Neuron (in vitro differentiated cells): ENCODE results near the gene CADPS2.

Experiments
- H2AFZ ChIP-seq: one replicate; pipeline ENCODE4 v1.6.1; 2013; ENCODE audit warnings: low read depth, mild to moderate bottlenecking, inconsistent platforms, low read length, moderate library complexity
- H3K27me3 ChIP-seq: one replicate; pipeline ENCODE4 v1.6.1; 2013; ENCODE audit warnings: low read length; ENCODE audit not compliant: insufficient read depth
- H3K36me3 ChIP-seq: one replicate; pipeline ENCODE4 v1.6.1; 2013; ENCODE audit warnings: low read length; ENCODE audit not compliant: insufficient read depth
- H3K4me1 ChIP-seq: one replicate; pipeline ENCODE4 v1.6.1; 2013; ENCODE audit warnings: low read length; ENCODE audit not compliant: insufficient read depth
- H3K4me3 ChIP-seq: 2 replicates; pipeline ENCODE4 v1.5.1; 2013; ENCODE audit warnings: mild to moderate bottlenecking, low read length, moderate library complexity
- H3K9me3 ChIP-seq: one replicate; pipeline ENCODE4 v1.6.1; 2013; ENCODE audit warnings: low read length

Gene CADPS2

GRCh38 chr7:122752583-122752982 is 133.7 kb downstream of the CADPS2 start:
- Histone ChIP-seq H3K36me3 (no peaks in the 10 kb centered on the region), H3K4me1 (peaks cover 7% of the 10 kb centered on the region), H3K9me3 (no peaks in the 10 kb centered on the region), H3K27me3 (no peaks in the 10 kb centered on the region), H3K4me3 (no peak overlapping the region), H2AFZ (no peak overlapping the region)

- Histone ChIP-seq H2AFZ (no peak overlapping the region), H3K4me3 (no peak overlapping the region), H3K36me3 (no peaks in the 10 kb centered on the region), H3K9me3 (no peaks in the 10 kb centered on the region), H3K4me1 (peaks cover 7% of the 10 kb centered on the region), H3K27me3 (no peaks in the 10 kb centered on the region)
Measured at GRCh38 chr7:122750389-122750788, 135.9 kb downstream of the CADPS2 start.

GRCh38 chr7:122748195-122748594 is 138.1 kb downstream of the CADPS2 start:
- Histone ChIP-seq H3K27me3 (no peaks in the 10 kb centered on the region), H3K36me3 (no peaks in the 10 kb centered on the region), H2AFZ (no peak overlapping the region), H3K9me3 (no peaks in the 10 kb centered on the region), H3K4me3 (no peak overlapping the region), H3K4me1 (peaks cover 10% of the 10 kb centered on the region)

- H3K4me3 ChIP-seq = no peak overlapping the region
- H3K27me3 ChIP-seq = no peaks in the 10 kb centered on the region
- H3K4me1 ChIP-seq = peaks cover 12% of the 10 kb centered on the region
- no peaks in the 10 kb centered on the region for H3K9me3 ChIP-seq
- no peaks in the 10 kb centered on the region for H3K36me3 ChIP-seq
- no peak overlapping the region for H2AFZ ChIP-seq
Measured at GRCh38 chr7:122746948-122747347, 139.3 kb downstream of the CADPS2 start.

GRCh38 chr7:122743211-122743610 is 143.0 kb downstream of the CADPS2 start:
- H2AFZ ChIP-seq = no peak overlapping the region
- H3K36me3 ChIP-seq = no peaks in the 10 kb centered on the region
- no peaks in the 10 kb centered on the region for H3K9me3 ChIP-seq
- no peaks in the 10 kb centered on the region for H3K27me3 ChIP-seq
- no peak overlapping the region for H3K4me3 ChIP-seq
- peaks cover 10% of the 10 kb centered on the region for H3K4me1 ChIP-seq

GRCh38 chr7:122738947-122739346 is 147.3 kb downstream of the CADPS2 start:
- peaks cover 10% of the 10 kb centered on the region for H3K4me1 ChIP-seq
- no peaks in the 10 kb centered on the region for H3K27me3 ChIP-seq
- no peaks in the 10 kb centered on the region for H3K36me3 ChIP-seq
- no peak overlapping the region for H2AFZ ChIP-seq
- no peaks in the 10 kb centered on the region for H3K9me3 ChIP-seq
- no peak overlapping the region for H3K4me3 ChIP-seq

- peaks cover 5% of the 10 kb centered on the region for H3K4me1 ChIP-seq
- H3K36me3 ChIP-seq = no peaks in the 10 kb centered on the region
- H2AFZ ChIP-seq = no peak overlapping the region
- no peak overlapping the region for H3K4me3 ChIP-seq
- no peaks in the 10 kb centered on the region for H3K9me3 ChIP-seq
- no peaks in the 10 kb centered on the region for H3K27me3 ChIP-seq
Measured at GRCh38 chr7:122736183-122736582, 150.1 kb downstream of the CADPS2 start.

- Histone ChIP-seq H3K4me1 (no peaks in the 10 kb centered on the region), H3K4me3 (no peak overlapping the region), H3K9me3 (no peaks in the 10 kb centered on the region), H3K27me3 (no peaks in the 10 kb centered on the region), H3K36me3 (no peaks in the 10 kb centered on the region), H2AFZ (peak overlapping the region; percentile 28)
Measured at GRCh38 chr7:122727759-122728158, 158.5 kb downstream of the CADPS2 start.

- peak overlapping the region; percentile 28 for H2AFZ ChIP-seq
- no peaks in the 10 kb centered on the region for H3K9me3 ChIP-seq
Measured at GRCh38 chr7:122727354-122727753, 158.9 kb downstream of the CADPS2 start.

GRCh38 chr7:122726881-122727280 is 159.4 kb downstream of the CADPS2 start:
- Histone ChIP-seq H3K9me3 (no peaks in the 10 kb centered on the region), H3K36me3 (no peaks in the 10 kb centered on the region), H3K4me1 (no peaks in the 10 kb centered on the region), H3K4me3 (no peak overlapping the region), H2AFZ (no peak overlapping the region), H3K27me3 (no peaks in the 10 kb centered on the region)

More at GRCh38 chr7:122727354-122727753, 158.9 kb downstream of the CADPS2 start:
- no peak overlapping the region for H3K4me3 ChIP-seq
- H3K4me1 ChIP-seq = no peaks in the 10 kb centered on the region
- H3K36me3 ChIP-seq = no peaks in the 10 kb centered on the region
- no peaks in the 10 kb centered on the region for H3K27me3 ChIP-seq

GRCh38 chr7:122724366-122724765 is 161.9 kb downstream of the CADPS2 start:
- H2AFZ ChIP-seq = no peak overlapping the region
- H3K9me3 ChIP-seq = no peaks in the 10 kb centered on the region
- H3K36me3 ChIP-seq = no peaks in the 10 kb centered on the region

GRCh38 chr7:122719010-122719578 is 167.2 kb downstream of the CADPS2 start:
- H3K27me3 ChIP-seq = no peaks in the 10 kb centered on the region
- H3K9me3 ChIP-seq = no peaks in the 10 kb centered on the region
- no peak overlapping the region for H2AFZ ChIP-seq
- H3K36me3 ChIP-seq = no peaks in the 10 kb centered on the region
- H3K4me3 ChIP-seq = no peak overlapping the region
- no peaks in the 10 kb centered on the region for H3K4me1 ChIP-seq

More at GRCh38 chr7:122724366-122724765, 161.9 kb downstream of the CADPS2 start:
- Histone ChIP-seq H3K27me3 (no peaks in the 10 kb centered on the region), H3K4me1 (no peaks in the 10 kb centered on the region), H3K4me3 (no peak overlapping the region)

GRCh38 chr7:122717356-122718089 is 168.7 kb downstream of the CADPS2 start:
- Histone ChIP-seq H3K4me3 (no peak overlapping the region), H3K36me3 (no peaks in the 10 kb centered on the region), H3K4me1 (no peaks in the 10 kb centered on the region), H3K9me3 (no peaks in the 10 kb centered on the region), H2AFZ (no peak overlapping the region), H3K27me3 (no peaks in the 10 kb centered on the region)
